OCI-LY7 (cell line): Measurements from ENCODE around the gene GYS2.

Source experiments
- EZH2phosphoT487 ChIP-seq: fragments of 200-600 bp; sonication (generic); IDR thresholded peaks from 2 replicates; pipeline ENCODE4 v1.6.1; 2018; ENCODE audit warnings: low read depth, borderline replicate concordance, mild to moderate bottlenecking, mixed run types, antibody characterized with exemption, low read length, moderate library complexity, mixed read lengths
- TF ChIP-seq, protein P1 (sequence below): fragments of 200-600 bp; sonication (generic); conservative IDR thresholded peaks from 2 replicates; pipeline ENCODE4 v1.5.1; 2014; ENCODE audit warnings: mild to moderate bottlenecking, antibody characterized with exemption, low read length, moderate library complexity, mixed read lengths

- no peak for TF ChIP-seq EZH2phosphoT487
- TF ChIP-seq, protein P1, sequence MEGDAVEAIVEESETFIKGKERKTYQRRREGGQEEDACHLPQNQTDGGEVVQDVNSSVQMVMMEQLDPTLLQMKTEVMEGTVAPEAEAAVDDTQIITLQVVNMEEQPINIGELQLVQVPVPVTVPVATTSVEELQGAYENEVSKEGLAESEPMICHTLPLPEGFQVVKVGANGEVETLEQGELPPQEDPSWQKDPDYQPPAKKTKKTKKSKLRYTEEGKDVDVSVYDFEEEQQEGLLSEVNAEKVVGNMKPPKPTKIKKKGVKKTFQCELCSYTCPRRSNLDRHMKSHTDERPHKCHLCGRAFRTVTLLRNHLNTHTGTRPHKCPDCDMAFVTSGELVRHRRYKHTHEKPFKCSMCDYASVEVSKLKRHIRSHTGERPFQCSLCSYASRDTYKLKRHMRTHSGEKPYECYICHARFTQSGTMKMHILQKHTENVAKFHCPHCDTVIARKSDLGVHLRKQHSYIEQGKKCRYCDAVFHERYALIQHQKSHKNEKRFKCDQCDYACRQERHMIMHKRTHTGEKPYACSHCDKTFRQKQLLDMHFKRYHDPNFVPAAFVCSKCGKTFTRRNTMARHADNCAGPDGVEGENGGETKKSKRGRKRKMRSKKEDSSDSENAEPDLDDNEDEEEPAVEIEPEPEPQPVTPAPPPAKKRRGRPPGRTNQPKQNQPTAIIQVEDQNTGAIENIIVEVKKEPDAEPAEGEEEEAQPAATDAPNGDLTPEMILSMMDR = no peak
Measured at GRCh38 chr12:21644516-21644915, 39.9 kb upstream of the GYS2 start.
